HT-29 (cell line): Measurements from ENCODE around the gene PHYHIPL. TPM values are rescaled to one million over a fixed set of nuclear protein-coding genes. Genes with fewer than 3 reads are reported as not detected.

ENCODE experiments used
- DNase-seq: peaks from one replicate; pipeline ENCODE4 v3.0.0-alpha.2; 2015; ENCODE audit warnings: low spot score
- total RNA-seq: library from RNA; depleted of rRNA; stranded (reverse); fragments of >200 nt; shearing (Covaris generic); gene quantifications from 2 replicates; pipeline ENCODE4 v1.2.3, GENCODE V29; 2014

Gene PHYHIPL
- total RNA-seq, 1 experiment from 2014 or later: not detected

- no peak for DNase-seq
Measured at GRCh38 chr10:59255463-59255862, 79.0 kb downstream of the PHYHIPL start.

DNA sequence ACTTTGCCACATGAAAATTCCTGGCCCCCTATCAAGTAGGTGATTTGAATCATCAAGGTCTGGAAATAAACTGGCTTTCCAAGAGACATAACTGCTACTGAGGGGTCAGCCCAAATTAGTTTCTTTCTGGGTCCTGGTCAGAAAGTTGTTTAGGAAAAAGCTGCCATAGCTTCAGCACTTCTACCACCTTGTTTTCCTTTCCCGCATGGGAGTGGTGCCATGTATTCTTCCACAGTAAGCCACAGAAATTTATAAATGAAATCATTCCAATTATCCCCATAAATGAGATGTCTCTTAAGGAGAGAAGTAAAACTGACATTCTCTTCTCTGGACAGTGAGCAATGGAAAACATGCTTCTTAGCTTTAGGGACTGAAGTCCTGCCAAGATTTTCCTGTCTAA, 80.8 kb downstream of the PHYHIPL start:
- DNase-seq: no peak

- no peak for DNase-seq
Measured at GRCh38 chr10:59258890-59259289, 82.4 kb downstream of the PHYHIPL start.

DNA sequence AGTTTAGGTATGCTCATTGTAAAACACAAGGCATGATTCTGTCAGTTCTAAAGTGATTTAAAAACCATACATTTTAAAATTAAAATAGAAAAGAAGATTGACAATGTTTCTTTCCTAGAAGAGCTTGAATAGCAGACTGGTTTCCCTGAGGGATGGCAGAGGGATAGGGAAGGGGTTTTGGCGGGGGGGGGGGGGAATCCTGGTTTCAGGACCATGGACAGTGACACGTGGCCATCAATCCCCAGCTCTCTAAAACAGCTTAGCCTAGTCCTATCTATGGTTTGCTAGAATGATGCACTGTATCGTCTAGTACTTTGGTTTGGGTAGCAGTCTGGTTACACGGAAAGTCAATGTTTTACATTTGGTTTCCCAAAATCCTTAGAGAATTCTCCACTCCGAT, 88.7 kb downstream of the PHYHIPL start:
- no peak for DNase-seq

DNA sequence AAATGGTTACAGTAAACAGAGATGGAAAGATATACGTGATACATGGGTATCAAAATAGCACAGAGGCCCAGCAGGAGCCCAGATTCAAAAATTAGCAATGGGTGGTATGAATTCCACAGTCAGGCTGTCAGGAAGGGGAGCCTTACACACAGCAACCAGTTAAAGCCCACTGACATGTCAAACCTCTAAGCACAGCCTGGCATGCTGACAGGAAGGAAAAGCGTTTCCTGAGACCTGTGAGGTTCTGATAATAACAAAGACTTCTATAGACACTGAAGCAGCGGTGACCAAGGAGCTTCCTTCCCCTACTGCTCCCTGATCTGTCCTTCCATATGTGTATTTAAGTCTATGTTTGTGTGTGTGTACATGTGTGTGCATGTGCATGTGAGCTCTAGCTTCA, 89.9 kb downstream of the PHYHIPL start:
- DNase-seq: no peak

DNA sequence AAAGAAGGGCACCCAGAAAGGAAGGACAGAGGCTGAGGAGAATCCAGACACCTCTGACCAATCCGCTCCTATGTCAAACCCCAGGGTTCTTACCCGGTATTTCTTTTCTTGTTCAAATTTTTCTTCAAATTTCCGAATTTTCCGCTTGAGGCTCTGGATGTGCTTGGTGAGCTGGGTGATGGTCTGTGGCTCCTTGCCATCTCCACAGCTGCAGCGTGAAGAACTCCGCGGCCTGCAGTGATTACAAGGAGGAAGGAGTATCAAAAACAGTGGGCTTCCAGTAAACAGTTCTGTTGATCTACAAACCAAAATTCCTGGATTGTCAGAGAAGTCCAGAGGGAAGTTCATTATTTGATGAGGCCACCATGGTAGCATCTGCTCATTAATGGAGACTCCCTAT, 92.0 kb downstream of the PHYHIPL start:
- no peak for DNase-seq

GRCh38 chr10:59269651-59270050, 93.2 kb downstream of the PHYHIPL start:
- no peak for DNase-seq

DNA sequence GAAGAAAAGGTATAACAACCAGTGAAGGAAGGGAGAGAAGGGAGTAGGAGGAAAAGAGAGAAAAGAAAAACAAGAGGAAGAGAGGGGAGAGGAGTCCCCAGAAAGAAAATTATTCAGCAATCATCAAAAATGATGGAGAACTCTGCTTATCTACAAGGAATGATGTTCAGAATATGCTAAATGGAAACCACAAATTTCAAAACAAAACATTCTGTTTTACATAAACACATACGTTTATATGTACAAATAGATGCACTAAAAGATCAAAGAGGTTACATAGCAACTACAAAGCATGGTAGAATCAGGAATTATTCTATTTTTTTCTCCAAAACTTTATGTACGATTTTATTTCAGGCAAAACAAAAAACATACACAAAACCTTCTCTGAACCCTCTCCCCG, 94.0 kb downstream of the PHYHIPL start:
- DNase-seq: no peak

GRCh38 chr10:59271160-59271559, 94.7 kb downstream of the PHYHIPL start:
- DNase-seq: no peak

GRCh38 chr10:59272061-59272460, 95.6 kb downstream of the PHYHIPL start:
- DNase-seq: no peak

DNA sequence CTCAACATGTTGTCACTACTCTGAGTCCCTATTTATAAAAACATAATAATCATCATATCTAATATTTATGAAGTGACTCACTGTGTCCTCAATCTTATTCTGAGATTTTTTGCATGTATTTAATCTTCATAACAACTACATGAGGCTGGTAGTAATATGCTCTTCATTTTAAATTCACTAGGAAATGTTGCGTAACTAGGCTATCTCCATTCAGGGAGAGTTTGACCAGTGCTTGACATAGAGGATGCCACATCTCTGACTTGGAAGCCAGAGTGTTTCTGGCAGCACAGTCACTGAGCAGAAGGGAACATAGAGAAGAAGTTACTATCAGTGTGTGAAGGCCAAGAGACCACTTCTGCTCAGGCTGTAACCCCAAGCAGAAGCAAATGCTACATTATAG, 97.0 kb downstream of the PHYHIPL start:
- DNase-seq: no peak

GRCh38 chr10:59276133-59276532, 99.7 kb downstream of the PHYHIPL start:
- no peak for DNase-seq

- no peak for DNase-seq
Measured at GRCh38 chr10:59276919-59277318, 100.5 kb downstream of the PHYHIPL start.

DNA sequence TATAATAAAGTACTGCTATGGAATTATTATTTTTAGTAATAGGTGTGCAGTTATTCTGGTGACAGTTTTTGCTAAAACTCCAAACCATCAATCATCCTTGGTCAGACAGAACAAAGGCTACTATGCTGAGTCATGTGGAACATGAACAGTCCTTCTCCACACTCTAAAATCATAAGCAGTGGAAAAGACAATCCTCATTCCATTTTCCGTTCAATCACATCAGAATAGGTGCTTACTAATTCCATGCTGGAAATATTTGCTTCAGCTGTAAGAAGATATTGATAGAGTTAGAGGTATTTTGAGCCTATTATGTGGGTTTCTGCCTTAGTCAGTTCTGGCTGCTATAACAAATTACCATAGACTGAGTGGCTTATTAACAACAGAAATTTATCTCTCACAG, 103.0 kb downstream of the PHYHIPL start:
- no peak for DNase-seq

DNA sequence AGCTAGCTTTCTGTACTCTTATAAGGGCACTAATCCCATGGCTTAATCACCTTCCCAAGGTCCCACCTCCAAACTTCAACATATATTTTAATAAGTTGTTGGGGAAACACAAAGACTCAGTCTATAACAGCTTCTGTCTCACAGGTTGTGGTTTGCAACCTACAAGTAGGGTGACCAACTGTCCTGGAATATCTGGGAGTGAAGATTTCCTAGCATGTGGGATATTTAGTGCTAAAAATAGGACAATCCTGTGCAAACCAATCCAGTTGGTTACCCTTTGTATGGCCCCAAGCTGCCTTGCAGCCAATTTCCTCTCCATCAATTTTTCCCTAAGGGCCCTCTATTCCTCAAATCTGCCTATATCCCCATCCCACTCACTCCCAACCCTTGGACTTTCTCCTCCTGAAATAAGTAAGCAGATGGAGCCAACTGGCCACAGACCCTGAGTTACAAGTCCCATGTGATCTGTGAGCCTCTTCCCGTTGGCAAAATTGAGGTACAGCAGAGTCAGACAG, 103.6 kb downstream of the PHYHIPL start:
- DNase-seq: no peak

- DNase-seq: no peak
Measured at GRCh38 chr10:59281861-59282260, 105.4 kb downstream of the PHYHIPL start.

DNA sequence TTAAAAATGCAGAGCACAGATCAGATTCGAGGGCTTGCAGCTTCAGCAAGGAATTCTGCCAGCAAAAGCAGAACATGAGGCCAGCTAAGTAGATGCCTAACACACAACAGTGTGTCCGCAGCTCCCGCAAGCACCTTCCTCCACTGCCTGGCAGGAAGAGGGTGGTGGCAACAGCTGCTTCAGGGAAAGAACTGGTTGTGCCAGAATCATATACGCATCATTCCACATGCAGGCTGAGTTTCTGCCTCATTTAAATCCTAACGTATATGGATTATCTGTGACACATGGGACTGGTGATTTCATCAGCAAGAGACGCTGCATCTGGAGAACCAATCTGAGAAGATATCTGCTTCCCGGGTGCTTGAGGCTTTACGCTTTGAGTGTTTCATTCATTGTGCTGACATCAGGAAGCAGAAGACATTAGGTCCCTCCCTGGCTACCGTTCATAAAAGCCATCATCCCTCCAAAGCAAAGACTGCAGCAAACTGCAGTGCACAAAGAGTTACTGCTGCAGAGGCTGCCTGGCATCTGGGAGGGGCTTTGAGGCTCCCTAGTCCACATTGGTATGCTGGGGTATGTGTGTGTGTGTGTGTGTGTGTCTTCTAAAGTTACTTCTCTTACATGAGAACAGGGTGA, 107.1 kb downstream of the PHYHIPL start:
- no peak for DNase-seq

DNA sequence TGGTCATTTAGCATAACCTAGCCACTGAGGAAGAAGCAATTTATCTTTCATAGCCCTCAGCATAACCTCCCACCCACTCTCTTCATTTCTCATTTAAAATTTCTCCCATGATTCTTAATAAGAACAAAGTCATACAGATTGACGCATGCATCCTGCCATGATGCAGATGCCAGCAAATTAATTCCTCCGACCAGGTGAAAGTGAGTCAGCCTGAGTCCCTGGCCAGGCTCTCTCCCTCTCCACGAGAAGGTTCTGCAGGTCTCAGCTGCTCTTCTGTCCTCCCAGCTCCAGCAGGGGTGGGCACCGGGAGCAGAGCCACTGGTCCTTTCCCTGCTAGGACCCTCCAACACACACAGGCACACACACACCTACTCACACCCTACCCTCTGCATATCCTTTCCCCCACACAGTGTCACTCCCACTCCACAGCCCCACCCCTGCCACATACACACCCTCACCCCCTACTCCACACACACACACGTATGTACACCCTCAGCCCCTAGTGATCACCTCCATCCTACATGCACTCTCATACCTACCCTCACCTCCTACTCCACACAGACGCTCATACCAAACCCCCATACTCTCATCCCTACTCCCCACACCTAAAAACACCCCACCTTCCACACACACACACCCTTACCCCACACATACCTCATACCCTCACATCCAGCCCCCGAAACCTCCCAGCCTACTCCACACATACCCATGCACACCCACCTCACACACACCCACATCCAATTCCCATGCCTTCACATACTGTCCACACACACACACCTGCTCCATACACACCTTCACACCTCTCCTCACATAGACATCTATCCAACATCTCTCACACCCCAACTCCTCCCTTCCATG, 107.9 kb downstream of the PHYHIPL start:
- DNase-seq: no peak

DNA sequence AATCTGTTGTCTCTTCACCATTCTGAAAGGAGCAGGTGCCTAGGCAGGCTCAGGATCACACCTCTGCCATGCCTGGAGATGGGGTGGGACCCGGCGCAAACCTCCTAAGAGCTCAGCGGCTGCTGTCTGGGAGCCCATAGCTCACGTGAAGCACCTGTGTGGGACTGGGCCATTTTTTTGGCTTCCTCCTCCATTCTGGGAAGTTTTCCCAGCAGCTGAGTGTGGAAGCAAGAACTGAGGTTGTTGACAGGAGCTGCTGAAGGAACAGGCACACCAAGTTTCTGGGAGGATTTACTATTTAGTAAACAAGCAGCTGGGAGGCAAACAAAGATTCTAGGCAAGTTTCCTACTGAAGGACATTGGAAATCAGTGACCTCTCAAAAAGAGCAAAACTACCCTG, 108.6 kb downstream of the PHYHIPL start:
- no peak for DNase-seq

DNA sequence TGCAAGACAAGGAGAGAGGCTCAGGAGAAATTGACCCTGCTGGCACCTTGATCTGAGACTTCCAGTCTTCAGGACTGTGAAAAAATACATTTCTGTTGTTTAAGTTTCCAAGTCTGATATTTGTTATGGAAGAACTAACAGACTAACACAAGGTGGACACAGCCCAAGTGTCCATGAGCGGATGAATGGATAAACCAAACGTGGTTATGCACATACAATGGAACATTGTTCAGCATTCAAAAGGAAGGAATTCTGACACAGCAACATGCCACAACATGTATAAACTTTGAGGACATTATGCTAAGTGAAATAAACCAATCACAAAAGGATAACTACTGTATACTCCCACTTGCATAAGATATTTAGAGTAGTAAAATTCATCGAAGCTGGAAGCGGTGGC, 109.4 kb downstream of the PHYHIPL start:
- DNase-seq: no peak

DNA sequence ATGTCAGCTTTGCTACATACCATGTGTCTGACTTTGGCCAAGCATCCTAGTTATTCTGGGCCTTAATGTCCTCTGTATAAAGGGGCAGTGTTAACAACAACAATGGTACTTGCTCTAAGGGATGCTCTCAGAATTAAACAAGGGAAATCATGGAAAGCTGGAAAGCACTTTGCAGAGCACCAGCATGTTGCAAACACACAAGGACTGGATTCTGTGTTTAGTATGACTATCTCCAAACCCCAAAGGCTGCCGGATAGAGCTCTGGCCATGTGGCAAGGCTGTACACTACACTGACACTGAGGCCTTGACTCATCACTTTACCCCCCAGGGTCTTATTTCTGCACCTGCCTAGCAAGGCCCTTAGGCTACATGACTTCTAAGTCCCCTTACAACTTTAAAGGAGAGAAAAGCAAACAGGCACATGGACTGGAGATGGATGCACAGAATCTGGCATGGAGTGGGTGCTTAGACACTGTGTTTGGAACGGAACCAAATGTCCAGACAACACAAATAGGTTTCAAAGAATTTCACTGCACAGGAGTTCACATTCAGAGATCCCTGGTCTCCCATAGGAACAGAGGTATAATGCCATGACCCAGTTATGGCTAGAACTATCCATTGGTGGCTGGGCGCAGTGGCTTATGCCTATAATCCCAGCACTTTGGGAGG, 111.3 kb downstream of the PHYHIPL start:
- no peak for DNase-seq

DNA sequence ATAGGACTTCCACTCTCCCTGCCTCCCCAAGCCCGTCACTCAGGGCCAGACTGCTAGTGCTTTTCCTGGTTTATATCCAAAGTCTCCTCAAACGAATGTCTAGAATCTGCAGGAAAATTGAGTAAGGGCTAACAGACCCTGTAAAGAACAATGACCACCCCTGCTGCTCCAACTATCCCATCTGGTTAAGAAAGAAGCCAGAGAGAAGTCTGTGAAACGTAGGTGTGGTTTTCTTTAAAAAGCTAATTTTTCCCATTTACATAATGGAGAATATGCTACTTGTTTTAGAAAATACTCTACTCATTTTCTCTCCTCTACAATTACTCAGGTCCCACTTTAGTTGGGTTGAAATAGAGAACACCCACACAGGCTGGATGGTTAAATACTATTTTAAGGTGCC, 113.4 kb downstream of the PHYHIPL start:
- no peak for DNase-seq

DNA sequence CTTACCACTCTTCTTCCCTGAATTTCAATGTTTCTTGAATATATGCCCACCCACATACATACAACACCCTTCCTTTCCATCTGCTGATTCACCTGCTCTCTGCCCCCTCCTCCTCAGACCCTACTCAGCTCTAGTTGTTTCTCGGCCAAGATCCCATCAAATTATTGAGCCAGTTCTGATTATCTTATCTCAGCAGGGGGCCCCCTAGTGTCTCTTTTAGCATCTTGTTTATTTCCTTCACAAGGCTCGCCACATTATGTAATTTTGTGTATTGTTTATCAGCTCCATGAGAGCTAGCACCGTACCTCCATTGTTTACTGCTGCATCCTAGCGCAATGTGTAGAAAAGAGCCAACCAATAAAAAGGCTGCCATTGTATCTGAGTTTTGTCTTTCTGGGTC, 114.0 kb downstream of the PHYHIPL start:
- no peak for DNase-seq
